HG02981 (cell line): ENCODE measurements around the gene COQ9.
"Not testable (repeated sequence)": the region's sequence is repeated elsewhere in the genome, so short reads cannot be mapped to it uniquely, and the experiment has no call there.

Experiments
- ATAC-seq: cut with Tn5 transposase; IDR thresholded peaks from one replicate; pipeline ENCODE4 v1.9.1; 2021; ENCODE audit warnings: mild to moderate bottlenecking, moderate library complexity; ENCODE audit not compliant: unreplicated experiment

COQ9 gene

GRCh38 chr16:57484515-57485005, 37.3 kb downstream of the COQ9 start:
- ATAC-seq: no peak

- ATAC-seq: no peak
Measured at GRCh38 chr16:57485091-57485915, 38.0 kb downstream of the COQ9 start.

DNA sequence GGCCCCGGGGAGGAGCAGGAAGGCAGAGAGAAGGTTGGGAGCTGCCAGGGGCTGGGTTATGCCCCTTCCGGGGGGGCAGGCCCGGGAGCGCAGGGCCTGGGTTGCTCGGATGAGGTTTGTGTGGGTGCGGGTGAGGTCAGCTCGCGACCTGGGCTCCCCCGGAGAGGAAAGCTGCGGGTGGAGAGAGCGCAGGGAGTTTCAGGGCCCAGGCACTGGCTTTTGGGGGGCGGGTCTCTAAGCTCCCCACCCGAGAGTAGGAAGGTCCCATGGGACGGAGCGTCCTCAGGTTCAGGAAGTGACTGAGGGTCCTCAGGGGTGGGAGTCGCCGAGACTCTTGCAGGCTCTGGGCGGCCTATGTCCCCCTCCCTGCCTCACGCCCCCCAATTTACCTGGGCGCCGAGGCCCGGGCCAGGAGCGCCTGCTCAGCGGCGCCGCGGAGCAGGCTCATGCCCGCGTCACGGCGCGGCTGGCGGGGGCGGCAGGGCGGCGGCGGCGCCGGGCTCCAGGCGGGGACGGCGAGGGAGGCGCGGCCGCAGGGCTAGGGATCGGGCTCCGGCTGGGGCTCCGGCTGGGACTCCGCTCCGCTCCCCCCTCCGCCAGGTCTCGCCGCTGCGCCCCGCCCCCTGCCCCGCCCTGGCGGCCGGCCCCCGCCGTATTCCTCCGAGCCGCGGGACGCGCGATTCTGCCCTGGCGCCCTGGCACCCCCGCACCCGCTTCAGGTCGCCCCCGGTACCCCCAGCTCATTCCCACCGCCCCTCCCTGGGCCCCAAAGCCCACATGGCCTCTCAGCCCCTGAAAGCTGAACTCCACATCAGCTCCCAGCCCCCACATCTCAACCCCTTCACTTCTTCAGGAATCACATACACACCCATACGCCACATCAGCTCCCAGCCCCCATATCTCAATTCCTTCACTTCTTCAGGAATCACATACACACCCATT, 38.9 kb downstream of the COQ9 start, which contains the start of gene DOK4:
Gene DOK4 (minus strand): TSS at position 578 of the 942 bp plus-strand sequence. CDS start 6,986 bp downstream, outside the sequence.
- ATAC-seq: peak; percentile 75

GRCh38 chr16:57486858-57487834, 39.9 kb downstream of the COQ9 start:
- ATAC-seq: no peak

DNA sequence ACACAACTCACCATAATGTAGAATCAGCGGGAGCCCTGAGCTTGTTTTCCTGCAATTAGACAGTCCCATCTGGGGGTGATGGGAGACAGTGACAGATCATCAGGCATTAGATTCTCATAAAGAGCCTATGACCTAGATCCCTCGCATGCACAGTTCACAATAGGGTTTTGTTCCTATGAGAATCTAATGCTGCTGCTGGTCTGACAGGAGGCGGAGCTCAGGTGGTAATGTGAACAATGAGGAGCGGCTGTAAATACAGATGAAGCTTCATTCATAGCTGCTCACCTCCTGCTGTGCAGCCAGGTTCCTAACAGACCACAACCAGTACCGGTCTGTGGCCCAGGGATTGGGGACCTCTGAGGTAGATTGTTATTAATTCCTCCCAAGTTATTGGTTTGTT, 42.0 kb downstream of the COQ9 start:
- ATAC-seq: no peak

GRCh38 chr16:57493767-57494166, 46.5 kb downstream of the COQ9 start:
- no peak for ATAC-seq

GRCh38 chr16:57497121-57497520, 49.8 kb downstream of the COQ9 start:
- no peak for ATAC-seq

DNA sequence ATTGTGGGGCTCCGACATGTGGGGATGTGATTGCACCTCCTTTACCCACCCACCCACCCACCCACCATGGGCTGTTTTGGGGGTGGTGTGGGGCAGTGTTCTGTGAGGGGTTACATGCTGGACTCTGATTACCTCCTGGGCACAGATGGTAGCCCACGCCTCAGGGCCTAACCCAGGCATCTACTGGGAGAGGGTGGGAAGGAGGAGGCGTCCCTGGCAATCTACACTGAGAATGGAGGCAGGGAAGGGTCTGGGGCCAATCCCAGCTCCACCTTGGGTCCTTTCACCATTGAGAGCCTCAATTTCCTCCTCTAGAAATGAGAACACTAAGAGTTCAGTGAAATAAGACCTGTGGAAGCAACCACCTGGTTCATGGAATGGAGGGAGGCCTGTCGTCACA, 50.8 kb downstream of the COQ9 start:
- ATAC-seq: no peak

DNA sequence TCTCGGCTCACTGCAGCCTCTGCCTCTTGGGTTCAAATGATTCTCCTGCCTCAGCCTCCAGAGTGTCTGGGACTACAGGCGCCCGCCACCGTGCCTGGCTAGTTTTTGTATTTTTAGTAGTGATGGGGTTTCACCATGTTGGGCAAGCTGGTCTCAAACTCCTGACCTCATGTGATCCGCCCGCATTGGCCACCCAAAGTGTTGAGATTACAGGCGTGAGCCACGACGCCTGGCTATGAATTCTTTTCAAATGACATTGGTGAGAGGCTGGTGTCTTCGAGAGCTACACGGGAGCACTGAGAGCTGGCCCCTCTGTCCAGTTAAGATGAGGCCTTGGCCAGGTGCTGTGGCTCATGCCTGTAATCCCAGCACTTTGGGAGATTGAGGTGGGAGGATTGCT, 52.7 kb downstream of the COQ9 start:
- not testable (repeated sequence) for ATAC-seq

DNA sequence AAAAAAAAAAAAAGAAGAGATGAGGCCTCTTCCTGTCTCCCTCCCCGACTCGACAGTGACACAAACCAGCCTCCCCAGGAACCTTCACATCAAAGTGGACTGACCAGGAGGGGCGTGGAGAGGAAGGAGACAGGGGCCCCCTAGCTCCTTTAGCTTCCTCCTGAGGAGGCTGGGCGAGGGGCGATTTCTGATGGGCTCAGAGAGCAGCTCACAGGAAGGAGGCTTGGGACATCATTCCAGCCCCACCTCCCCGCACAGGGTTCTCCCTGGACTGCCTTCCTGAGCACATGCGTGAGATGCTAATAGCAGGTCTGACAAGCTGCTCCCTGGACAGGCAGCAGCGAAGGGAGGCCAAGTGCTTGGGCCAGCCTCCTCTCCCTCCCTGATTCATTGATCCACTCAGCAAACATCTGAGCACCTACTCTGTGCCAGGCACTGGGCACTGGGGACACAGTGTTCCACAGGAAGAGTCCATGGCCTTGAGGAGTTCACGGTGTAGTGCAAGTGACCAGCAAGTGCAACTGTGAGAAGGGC, 53.4 kb downstream of the COQ9 start:
- no peak for ATAC-seq

- ATAC-seq: no peak
Measured at GRCh38 chr16:57501492-57501891, 54.2 kb downstream of the COQ9 start.

DNA sequence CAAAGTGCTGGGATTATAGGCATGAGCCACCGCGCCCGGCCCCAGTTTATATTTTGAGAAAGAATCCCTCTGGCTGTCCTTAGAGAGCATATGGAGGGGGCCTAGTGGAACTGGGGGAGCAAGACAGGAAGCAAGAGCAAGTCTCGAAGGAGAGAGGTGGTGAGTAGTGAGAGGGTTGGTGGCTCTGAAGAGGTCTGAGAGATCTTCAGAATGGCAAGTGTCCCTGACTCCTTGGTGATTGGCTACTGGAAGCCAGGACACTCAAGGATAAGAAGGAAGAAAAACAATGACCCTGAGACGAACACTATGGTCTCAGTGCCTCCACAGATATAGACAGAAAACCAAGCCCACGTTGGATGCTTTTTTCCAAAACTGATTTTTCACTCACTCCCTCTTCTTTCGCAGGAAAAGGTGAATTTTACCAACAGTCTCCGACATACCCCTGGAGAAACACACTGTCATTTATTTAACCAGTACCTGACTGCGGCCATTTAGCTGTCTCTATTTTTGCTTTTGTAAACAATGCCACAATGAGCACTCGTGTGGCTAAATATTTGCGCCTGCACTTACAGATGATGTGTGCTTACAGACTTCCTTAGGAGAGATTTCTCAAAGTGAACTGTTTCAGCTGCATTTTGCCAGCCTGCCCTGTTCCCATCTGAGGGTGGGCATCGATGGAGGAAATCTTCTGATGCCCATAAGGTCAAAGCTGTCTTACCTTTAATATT, 54.9 kb downstream of the COQ9 start:
- no peak for ATAC-seq

DNA sequence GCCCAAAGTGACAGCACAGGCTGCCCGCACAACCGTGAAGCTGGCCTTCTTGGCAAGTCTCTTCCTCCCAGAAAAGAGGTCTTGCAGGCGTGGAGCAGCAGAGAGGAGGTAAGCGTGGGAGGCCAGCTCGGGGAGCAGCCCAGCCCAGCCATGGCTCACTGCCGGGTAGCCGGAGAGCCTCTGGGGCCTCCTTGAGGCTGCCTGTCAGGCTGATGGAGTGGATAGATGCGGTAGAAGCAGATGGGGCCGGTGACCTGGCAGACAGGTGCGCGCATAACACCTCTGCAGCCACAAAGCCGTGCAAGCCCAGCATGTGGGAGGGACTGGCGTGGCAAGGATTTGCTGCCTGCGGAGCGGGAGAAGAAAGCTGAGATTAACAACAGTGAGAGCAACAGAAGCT, 56.1 kb downstream of the COQ9 start:
- ATAC-seq: no peak

DNA sequence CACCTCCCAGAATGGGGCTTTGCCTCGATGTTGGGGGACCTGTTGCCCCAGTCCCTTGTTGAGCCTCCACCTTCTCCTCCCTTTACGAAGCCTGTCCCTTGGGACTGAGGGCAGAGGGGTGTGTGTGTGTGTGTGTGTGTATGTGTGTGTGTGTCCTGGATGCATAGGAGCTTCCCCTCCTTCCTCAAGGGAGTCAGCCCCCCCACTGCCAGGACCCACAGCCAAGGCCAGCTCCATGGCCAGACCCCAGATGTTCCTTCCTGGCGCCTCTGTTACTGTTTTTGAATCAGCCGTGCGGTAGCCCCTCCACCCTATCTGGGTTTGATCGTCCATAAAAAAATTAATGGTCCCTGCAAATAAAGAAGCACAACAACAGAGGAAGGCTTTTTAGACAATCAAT, 56.7 kb downstream of the COQ9 start:
- no peak for ATAC-seq

DNA sequence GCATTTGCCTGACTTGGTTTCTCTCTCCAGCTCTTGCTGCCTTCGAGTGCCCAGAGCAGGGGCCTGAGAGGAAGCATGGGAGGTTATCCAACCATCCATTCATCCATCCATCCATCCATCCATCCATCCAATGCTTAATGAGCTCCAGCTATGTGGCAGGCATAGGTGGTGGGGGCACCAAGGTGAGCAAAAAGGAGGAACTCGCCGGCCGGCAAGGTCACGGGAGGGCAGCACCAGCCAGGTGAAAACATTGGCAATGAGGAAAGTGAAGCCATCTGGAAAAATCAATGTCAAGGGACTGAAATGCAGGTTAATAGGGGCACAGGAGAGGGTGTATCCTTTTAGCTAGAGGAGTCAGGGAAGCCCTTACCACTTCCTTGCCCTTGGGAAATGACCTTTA, 57.2 kb downstream of the COQ9 start:
- ATAC-seq: no peak

GRCh38 chr16:57505169-57505568, 57.9 kb downstream of the COQ9 start:
- ATAC-seq: no peak

DNA sequence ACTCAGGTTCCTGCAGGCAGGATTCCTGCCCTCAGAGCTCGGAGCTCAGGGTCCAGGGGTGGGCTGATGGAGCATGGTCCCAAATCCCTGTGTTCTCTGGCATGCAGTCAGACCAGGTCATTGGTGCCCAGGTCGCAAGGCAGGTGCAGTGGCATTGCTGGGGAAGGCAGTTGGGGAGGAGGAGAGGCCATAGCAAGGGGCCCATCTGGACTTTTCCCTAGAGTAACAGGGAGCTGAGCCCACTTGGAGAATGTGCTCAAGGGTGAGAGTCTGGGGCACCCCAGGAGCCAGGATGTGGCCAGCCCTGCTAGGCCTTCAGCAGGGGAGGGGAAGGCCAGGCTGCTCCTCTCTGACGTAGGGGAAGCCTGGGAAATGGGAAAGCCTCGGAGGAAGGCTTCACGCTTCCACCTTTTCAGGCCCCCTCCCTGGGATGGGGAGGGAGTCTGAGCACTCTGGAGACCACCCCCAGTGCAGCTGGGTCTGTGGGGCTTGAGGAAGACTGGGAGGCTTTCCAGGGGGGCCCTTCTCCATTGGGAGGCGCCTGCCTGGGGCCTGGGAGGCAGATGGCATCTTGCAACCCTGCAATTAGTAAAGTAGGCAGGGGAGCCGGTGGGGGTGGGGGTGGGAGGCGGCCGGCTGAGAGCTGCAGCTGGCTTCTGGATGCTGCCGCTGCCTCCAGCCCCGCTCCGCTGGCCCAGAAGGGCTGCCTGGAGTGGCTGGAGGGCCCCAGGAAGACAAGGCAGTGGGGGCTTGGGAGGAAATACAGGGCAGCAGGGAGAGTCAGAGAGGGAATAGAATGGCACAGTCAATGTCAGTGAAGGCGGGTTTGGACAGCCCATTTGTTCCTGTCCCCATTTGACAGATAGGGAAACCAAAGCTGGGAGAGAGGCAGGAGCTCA, 60.1 kb downstream of the COQ9 start:
- ATAC-seq: no peak

DNA sequence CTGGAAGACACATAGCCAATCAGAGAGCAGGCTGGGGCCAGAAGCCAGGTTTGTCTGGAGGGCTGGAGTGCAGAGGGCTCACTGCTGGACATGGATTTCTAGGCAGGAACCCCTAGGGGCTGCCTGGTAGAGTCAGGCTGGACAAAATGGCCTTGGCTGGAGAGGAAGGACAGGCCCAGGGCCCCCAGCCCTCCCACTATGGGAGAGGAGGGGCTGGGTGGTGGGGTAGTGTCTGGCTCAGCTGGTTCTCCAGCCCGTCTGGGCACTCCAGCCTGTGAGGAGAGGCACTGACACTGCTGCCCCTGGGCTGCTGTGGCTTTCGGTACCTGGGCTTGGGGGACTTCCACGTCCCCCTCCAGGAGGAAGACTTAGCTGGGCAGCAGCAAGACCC, 60.8 kb downstream of the COQ9 start:
- ATAC-seq: no peak
